HCT116 (cell line): ENCODE measurements around the gene ACOT11. TPM values are rescaled to one million over a fixed set of nuclear protein-coding genes. Genes with fewer than 3 reads are reported as not detected.

Source experiments
- ATAC-seq: fragments of 200-7000 bp; cut with Tn5 transposase; 2 replicates; pipeline ENCODE4 v1.9.1; 2020; ENCODE audit warnings: mild to moderate bottlenecking, moderate library complexity
- BruUV-seq: library from RNA; stranded (reverse); fragments of 400-500 nt; replicated peaks from 2 replicates; lab custom pipeline; 2021; lab: Mats Ljungman, UMichigan
- CTCF ChIA-PET: fragments of 300-600 bp; sonication (Branson Sonifier 250); formaldehyde crosslinking; loops from one replicate; lab custom pipeline; 2021; ENCODE audit warnings: antibody characterized with exemption; lab: Charles Lee
- POLR2A ChIA-PET: fragments of 300-600, 350-600 bp; sonication (Branson Sonifier 250); formaldehyde crosslinking; loops from one replicate; lab custom pipeline; 2021; ENCODE audit warnings: antibody characterized with exemption; lab: Charles Lee
- RAD21 ChIA-PET, 2 experiments: fragments of 300-600 bp; sonication (Branson Sonifier 250); formaldehyde crosslinking; loops; one replicate each; lab custom pipeline; 2023; ENCODE audit warnings: low total read pairs in 2 of 2; ENCODE audit not compliant: uncharacterized antibody in 2 of 2, unreplicated experiment in 2 of 2, low non-redundant PET in 1 of 2; lab: Charles Lee
- DNase-seq: peaks from one replicate; pipeline ENCODE4 v3.0.0-alpha.2; 2010; ENCODE audit warnings: low read depth, low spot score
- H2AFZ ChIP-seq: fragments of 200-600 bp; shearing (Covaris generic), sonication (generic); 2 replicates; pipeline ENCODE4 v1.6.1; 2017; ENCODE audit warnings: low read depth, mixed run types, mixed read lengths, antibody characterized with exemption, low read length; ENCODE audit not compliant: poor library complexity, severe bottlenecking
- H3K27ac ChIP-seq: 2 replicates; pipeline ENCODE4 v1.5.1; 2012; ENCODE audit warnings: low read depth, low read length
- H3K27me3 ChIP-seq: fragments of 200-600 bp; sonication (generic); 2 replicates; pipeline ENCODE4 v1.6.1; 2016; ENCODE audit warnings: mixed run types, low read length, mixed read lengths; ENCODE audit not compliant: insufficient read depth
- H3K36me3 ChIP-seq, 2 experiments: fragments of 200-500 bp in 1 of 2; fragments of 200-600 bp in 1 of 2; sonication (Bioruptor generic) in 1 of 2; sonication (generic) in 1 of 2; 2 replicates each; pipeline versions ENCODE4 v1.5.1 to v1.6.1; 2014 to 2016; ENCODE audit warnings: low read length in 2 of 2, inconsistent platforms in 1 of 2, mixed read lengths in 1 of 2, mixed run types in 1 of 2; ENCODE audit not compliant: insufficient read depth in 2 of 2, control insufficient read depth in 1 of 2
- H3K4me1 ChIP-seq, 2 experiments: fragments of 200-600 bp in 1 of 2; sonication (generic) in 1 of 2; 2 replicates each; pipeline versions ENCODE4 v1.5.1 to v1.6.1; 2012 to 2017; ENCODE audit warnings: low read length in 2 of 2, inconsistent platforms in 1 of 2, mild to moderate bottlenecking in 1 of 2, mixed read lengths in 1 of 2, mixed run types in 1 of 2, moderate library complexity in 1 of 2; ENCODE audit not compliant: insufficient read depth in 2 of 2, control insufficient read depth in 1 of 2
- H3K4me2 ChIP-seq: fragments of 200-600 bp; sonication (generic); 2 replicates; pipeline ENCODE4 v1.6.1; 2017; ENCODE audit warnings: mixed run types, low read length, mixed read lengths
- H3K4me3 ChIP-seq, 2 experiments: fragments of 200-600 bp in 1 of 2; sonication (generic) in 1 of 2; replicated peaks in 1 of 2; 2 replicates each; pipeline ENCODE4 v1.5.1; 2011 to 2016; ENCODE audit warnings: low read length in 2 of 2, control low read depth in 1 of 2, low read depth in 1 of 2, mild to moderate bottlenecking in 1 of 2, mixed read lengths in 1 of 2, mixed run types in 1 of 2
- H3K79me2 ChIP-seq: fragments of 200-600 bp; sonication (generic); 2 replicates; pipeline ENCODE4 v1.6.1; 2017; ENCODE audit warnings: mild to moderate bottlenecking, mixed run types, low read length, moderate library complexity, mixed read lengths; ENCODE audit not compliant: insufficient read depth
- H3K9ac ChIP-seq: fragments of 200-600 bp; sonication (generic); 2 replicates; pipeline ENCODE4 v1.6.1; 2016; ENCODE audit warnings: low read length, mixed read lengths
- H3K9me2 ChIP-seq: fragments of 200-600 bp; sonication (generic), shearing (Covaris generic); 2 replicates; pipeline ENCODE4 v1.6.1; 2017; ENCODE audit warnings: mixed run types, mild to moderate bottlenecking, moderate library complexity; ENCODE audit not compliant: insufficient read depth
- H3K9me3 ChIP-seq, 2 experiments: fragments of 200-500 bp in 1 of 2; fragments of 200-600 bp in 1 of 2; sonication (Bioruptor generic) in 1 of 2; sonication (generic) in 1 of 2; 2 replicates each; pipeline ENCODE4 v1.6.1; 2014 to 2017; ENCODE audit warnings: low read length in 2 of 2, mixed read lengths in 2 of 2, inconsistent platforms in 1 of 2, low read depth in 1 of 2, mild to moderate bottlenecking in 1 of 2, mixed run types in 1 of 2, moderate library complexity in 1 of 2; ENCODE audit not compliant: control insufficient read depth in 1 of 2, insufficient read depth in 1 of 2
- H4K20me1 ChIP-seq: fragments of 200-600 bp; sonication (generic), shearing (Covaris generic); 2 replicates; pipeline ENCODE4 v1.6.1; 2017; ENCODE audit warnings: mixed run types, mild to moderate bottlenecking, moderate library complexity; ENCODE audit not compliant: insufficient read depth
- CBX3 ChIP-seq: IDR thresholded peaks from 2 replicates; pipeline ENCODE4 v1.6.1; 2012; ENCODE audit warnings: low read depth
- CEBPB ChIP-seq: IDR thresholded peaks from 2 replicates; pipeline ENCODE4 v1.6.1; 2012; ENCODE audit warnings: low read depth
- EGR1 ChIP-seq: IDR thresholded peaks from 2 replicates; pipeline ENCODE4 v1.6.1; 2012; ENCODE audit warnings: low read depth
- ELF1 ChIP-seq: IDR thresholded peaks from 2 replicates; pipeline ENCODE4 v1.6.1; 2012; ENCODE audit warnings: low read depth, borderline replicate concordance
- EZH2phosphoT487 ChIP-seq: fragments of 200-600 bp; IDR thresholded peaks from 2 replicates; pipeline ENCODE4 v1.6.1; 2018; ENCODE audit warnings: antibody characterized with exemption, borderline replicate concordance
- FOSL1 ChIP-seq: IDR thresholded peaks from 2 replicates; pipeline ENCODE4 v1.6.1; 2012; ENCODE audit warnings: low read depth
- JUND ChIP-seq: IDR thresholded peaks from 2 replicates; pipeline ENCODE4 v1.6.1; 2012
- MAX ChIP-seq: IDR thresholded peaks from 2 replicates; pipeline ENCODE4 v1.6.1; 2012
- POLR2A ChIP-seq: IDR thresholded peaks from 2 replicates; pipeline ENCODE4 v1.7.0; 2011; ENCODE audit warnings: borderline replicate concordance; ENCODE audit not compliant: insufficient read depth, insufficient read length; ENCODE audit errors: extremely low read depth
- POLR2AphosphoS5 ChIP-seq: IDR thresholded peaks from 2 replicates; pipeline ENCODE4 v1.6.1; 2011; ENCODE audit warnings: mild to moderate bottlenecking, low read depth, low read length, moderate library complexity
- RAD21 ChIP-seq: IDR thresholded peaks from 2 replicates; pipeline ENCODE4 v1.6.1; 2012; ENCODE audit warnings: low read depth, mild to moderate bottlenecking
- SIN3A ChIP-seq: IDR thresholded peaks from 2 replicates; pipeline ENCODE4 v1.6.1; 2012; ENCODE audit warnings: low read depth
- SP1 ChIP-seq: IDR thresholded peaks from 2 replicates; pipeline ENCODE4 v1.6.1; 2012; ENCODE audit warnings: low read depth
- ZBTB33 ChIP-seq: IDR thresholded peaks from 2 replicates; pipeline ENCODE4 v1.6.1; 2011; ENCODE audit warnings: mild to moderate bottlenecking, low read length, moderate library complexity; ENCODE audit not compliant: insufficient replicate concordance; ENCODE audit errors: extremely low read depth
- ZFX ChIP-seq: fragments of 450-650 bp; IDR thresholded peaks from 2 replicates; pipeline ENCODE4 v1.6.1; 2017
- intact Hi-C: fragments of 100-400 bp; cut with micrococcal nuclease; formaldehyde crosslinking; loops from 2 replicates; pipeline ENCODE4 v1.10.0; 2022
- total RNA-seq: library from RNA; stranded (reverse); gene quantifications from one replicate; pipeline ENCODE4 v1.2.1, GENCODE V29; 2021; ENCODE audit not compliant: unreplicated experiment
- TF ChIP-seq, protein P1 (sequence below), 3 experiments: fragments of 200-600 bp in 1 of 3; sonication (generic) in 1 of 3; IDR thresholded peaks in 2 of 3; conservative IDR thresholded peaks in 1 of 3; 2 replicates each; pipeline ENCODE4 v1.5.1; 2012 to 2017; ENCODE audit warnings: low read depth in 2 of 3, low read length in 2 of 3, antibody characterized with exemption in 1 of 3, borderline replicate concordance in 1 of 3, control low read depth in 1 of 3, mild to moderate bottlenecking in 1 of 3, mixed read lengths in 1 of 3, mixed run types in 1 of 3, moderate library complexity in 1 of 3; ENCODE audit not compliant: insufficient read depth in 1 of 3

Gene ACOT11
- total RNA-seq, 1 experiment from 2014 or later, result 31.1 TPM

DNA sequence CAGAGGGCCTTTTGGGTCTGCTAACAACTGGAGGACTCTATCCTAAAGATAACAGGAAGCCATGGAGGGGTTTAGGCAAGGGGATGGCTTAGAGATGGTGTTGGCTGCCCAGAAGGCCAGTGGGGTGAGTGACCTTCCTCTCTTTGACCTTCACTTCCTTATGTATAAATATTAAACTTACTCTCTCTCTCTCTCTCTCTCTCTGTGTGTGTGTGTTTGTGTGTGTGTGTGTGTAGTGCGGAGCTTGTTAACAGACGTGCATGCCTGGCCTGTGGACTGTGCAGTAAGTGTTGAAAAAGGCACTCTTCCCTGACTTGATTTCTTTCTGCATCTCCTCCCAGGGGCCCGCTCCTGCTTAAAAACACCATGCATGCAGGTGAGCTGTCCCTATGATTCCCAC lies 103.6 kb downstream of the ACOT11 start:
- RAD21 ChIA-PET, result no interaction called here

DNA sequence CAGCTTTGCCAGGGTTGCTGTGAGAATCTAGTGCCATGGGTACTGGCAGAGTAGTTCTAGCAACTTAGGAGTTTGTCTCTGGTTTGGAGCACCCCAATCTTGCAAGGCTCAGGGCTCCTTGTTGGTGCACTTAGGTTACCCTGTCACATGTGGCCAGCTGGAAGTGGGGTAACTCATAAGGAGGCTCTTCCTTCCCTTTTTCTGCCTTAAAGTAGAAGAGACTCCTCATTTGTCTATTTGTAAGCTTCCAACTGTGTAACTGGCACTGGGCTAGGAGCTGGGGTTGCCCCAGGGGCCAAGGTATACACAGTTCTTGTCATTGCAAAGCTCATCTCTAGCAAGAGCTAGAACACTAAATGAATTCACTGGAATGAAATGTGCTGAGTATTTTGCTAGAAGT lies 104.1 kb downstream of the ACOT11 start:
- TF ChIP-seq ZBTB33, result no peak
- TF ChIP-seq, protein P1, sequence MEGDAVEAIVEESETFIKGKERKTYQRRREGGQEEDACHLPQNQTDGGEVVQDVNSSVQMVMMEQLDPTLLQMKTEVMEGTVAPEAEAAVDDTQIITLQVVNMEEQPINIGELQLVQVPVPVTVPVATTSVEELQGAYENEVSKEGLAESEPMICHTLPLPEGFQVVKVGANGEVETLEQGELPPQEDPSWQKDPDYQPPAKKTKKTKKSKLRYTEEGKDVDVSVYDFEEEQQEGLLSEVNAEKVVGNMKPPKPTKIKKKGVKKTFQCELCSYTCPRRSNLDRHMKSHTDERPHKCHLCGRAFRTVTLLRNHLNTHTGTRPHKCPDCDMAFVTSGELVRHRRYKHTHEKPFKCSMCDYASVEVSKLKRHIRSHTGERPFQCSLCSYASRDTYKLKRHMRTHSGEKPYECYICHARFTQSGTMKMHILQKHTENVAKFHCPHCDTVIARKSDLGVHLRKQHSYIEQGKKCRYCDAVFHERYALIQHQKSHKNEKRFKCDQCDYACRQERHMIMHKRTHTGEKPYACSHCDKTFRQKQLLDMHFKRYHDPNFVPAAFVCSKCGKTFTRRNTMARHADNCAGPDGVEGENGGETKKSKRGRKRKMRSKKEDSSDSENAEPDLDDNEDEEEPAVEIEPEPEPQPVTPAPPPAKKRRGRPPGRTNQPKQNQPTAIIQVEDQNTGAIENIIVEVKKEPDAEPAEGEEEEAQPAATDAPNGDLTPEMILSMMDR (IDR thresholded peaks at IDR 0.05 in 2 of 3, conservative IDR thresholded peaks at IDR 0.05 in 1 of 3; ENCODE audit: borderline replicate concordance in 1 of 3, insufficient read depth in 1 of 3, low read depth in 2 of 3, low read length in 2 of 3), result no peak
- no peak for TF ChIP-seq EZH2phosphoT487
- no peak for TF ChIP-seq CEBPB
- TF ChIP-seq RAD21, result no peak
- no peak for TF ChIP-seq MAX
- TF ChIP-seq ZFX, result no peak
- TF ChIP-seq EGR1, result no peak
- TF ChIP-seq POLR2AphosphoS5, result no peak
- no peak for TF ChIP-seq POLR2A
- TF ChIP-seq FOSL1, result no peak
- no peak for TF ChIP-seq JUND
- TF ChIP-seq ELF1, result no peak
- no peak for TF ChIP-seq SP1
- no peak for TF ChIP-seq CBX3
- no TSS peak for BruUV-seq
- no peak overlapping the region for H3K27ac ChIP-seq
- no peaks in the 10 kb centered on the region for H3K9me2 ChIP-seq
- no peak for DNase-seq
- H3K4me3 ChIP-seq, result no peak overlapping the region
- RAD21 ChIA-PET, result no interaction called here
- POLR2A ChIA-PET, result no interaction called here
- H3K4me1 ChIP-seq, result no peaks in the 10 kb centered on the region
- no peak overlapping the region for H3K9ac ChIP-seq
- H3K36me3 ChIP-seq, result no peaks in the 10 kb centered on the region
- H3K79me2 ChIP-seq, result no peaks in the 10 kb centered on the region
- H3K4me2 ChIP-seq, result no peak overlapping the region
- H2AFZ ChIP-seq, result no peak overlapping the region
- H4K20me1 ChIP-seq, result no peaks in the 10 kb centered on the region
- intact Hi-C loops, result no loop called here
- no peaks in the 10 kb centered on the region for H3K27me3 ChIP-seq
- H3K9me3 ChIP-seq, result no peaks in the 10 kb centered on the region
- CTCF ChIA-PET, result no interaction called here
- ATAC-seq, result no peak

More for the DNA sequence above, 103.6 kb downstream of the ACOT11 start:
- no peak for TF ChIP-seq SIN3A
- TF ChIP-seq ELF1, result no peak
- no peak for TF ChIP-seq POLR2AphosphoS5
- TF ChIP-seq FOSL1, result no peak
- no TSS peak for BruUV-seq
- ChIA-PET CTCF (no interaction called here), POLR2A (no interaction called here)
- no peak for ATAC-seq
- intact Hi-C loops, result no loop called here
- no peaks in the 10 kb centered on the region for H3K79me2 ChIP-seq
- no peaks in the 10 kb centered on the region for H4K20me1 ChIP-seq
- no peaks in the 10 kb centered on the region for H3K9me3 ChIP-seq
- H3K27me3 ChIP-seq, result no peaks in the 10 kb centered on the region
- H3K4me1 ChIP-seq, result no peaks in the 10 kb centered on the region
- no peaks in the 10 kb centered on the region for H3K9me2 ChIP-seq
- no peak for DNase-seq
- no peak overlapping the region for H3K9ac ChIP-seq
- no peaks in the 10 kb centered on the region for H3K36me3 ChIP-seq
- no peak overlapping the region for H2AFZ ChIP-seq
- H3K27ac ChIP-seq, result no peak overlapping the region
- H3K4me2 ChIP-seq, result no peak overlapping the region
- no peak overlapping the region for H3K4me3 ChIP-seq
